ENCODE data around the gene SLC26A8.
A peak's percentile ranks its signal among the peaks of the same experiment; 100 is the strongest.
"Not testable (repeated sequence)": the region's sequence is repeated elsewhere in the genome, so short reads cannot be mapped to it uniquely, and the experiment has no call there.

The SLC26A8 gene

DNA sequence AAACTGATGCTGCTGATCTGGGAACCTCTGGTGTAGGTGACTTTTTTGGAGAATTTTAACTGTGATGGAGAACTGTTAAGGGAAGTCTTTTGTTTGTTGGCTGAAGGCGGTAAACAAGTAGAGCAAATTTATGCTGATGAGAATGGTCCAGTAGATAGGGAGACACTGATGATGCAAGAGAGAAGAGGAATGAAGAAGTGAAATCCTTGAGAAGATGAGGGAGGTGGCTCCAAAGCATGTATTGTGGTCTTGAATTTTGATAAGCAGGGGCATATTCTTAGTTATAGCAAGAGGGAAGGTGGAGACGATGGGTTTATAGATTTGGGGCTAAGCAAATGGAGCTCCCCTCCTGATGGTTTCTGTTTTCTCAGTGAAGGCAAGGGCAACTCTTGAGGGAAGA, 25.1 kb upstream of the SLC26A8 start:
- no peak for DNase-seq

DNA sequence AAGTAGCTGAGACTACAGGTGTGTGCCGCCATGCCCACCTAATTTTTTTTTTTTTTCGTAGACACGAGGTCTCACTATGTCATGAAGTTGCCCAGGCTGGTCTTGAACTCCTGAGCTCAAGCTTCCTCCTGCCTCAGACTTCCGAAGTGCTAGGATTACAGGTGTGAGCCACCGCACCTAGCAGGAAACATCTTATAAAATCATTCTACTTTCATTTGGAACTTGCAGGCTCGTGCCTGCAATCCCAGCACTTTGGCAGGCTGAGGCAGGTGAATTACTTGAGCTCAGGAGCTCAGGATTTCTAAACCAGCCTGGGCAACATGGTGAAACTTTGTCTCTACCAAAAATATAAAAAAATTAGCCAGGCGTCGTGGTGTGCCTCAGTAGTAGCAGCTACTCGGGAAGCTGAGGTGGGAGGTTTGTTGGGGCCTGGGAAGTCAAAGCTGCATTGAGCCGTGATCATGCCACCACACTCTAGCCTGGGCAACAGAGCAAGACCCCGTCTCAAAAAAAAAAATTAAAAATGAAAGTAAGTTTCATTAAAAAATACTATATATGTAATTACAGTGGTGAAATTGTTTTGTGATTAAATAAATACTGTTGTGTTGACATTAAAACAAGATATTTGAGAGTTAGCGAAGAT, 18.3 kb upstream of the SLC26A8 start:
- no peak for DNase-seq

DNA sequence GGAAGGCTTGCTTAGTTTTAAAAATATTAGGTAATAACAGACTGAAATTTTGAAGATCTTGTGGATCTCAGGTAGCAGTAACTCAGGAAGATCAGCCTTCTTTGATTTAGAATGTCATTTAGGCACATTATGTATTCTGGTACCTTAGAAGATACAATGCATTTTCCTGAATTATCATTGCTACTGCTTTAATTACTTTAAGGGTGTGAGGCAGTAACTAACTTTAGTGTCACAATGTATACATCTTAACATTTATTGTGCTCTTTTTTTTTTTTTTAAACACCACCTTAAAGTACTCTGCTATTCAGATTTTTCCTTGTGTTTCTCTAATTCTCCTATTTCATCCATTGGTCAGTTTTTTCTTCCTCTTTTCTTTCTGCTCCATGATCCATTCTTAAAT, 16.5 kb upstream of the SLC26A8 start:
- no peak for DNase-seq

DNA sequence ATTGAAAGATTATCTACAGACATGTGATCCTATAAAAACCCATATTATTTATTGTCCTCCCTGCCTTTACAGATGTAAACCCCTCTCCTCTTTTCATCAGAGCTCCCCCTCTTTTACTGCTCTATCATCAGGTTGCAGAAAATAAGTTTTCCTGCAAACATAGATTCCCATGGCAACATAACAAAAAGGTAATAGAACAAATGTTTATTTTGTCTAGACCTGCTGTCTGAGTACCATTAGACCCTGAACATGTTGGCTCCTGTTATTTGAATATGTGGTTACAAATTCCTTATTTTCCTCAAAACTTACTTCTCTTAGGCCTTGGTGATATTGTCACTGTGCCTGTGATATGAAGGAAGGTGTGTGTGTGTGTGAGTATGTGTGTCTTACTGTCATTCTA, 14.7 kb upstream of the SLC26A8 start:
- DNase-seq: no peak

DNA sequence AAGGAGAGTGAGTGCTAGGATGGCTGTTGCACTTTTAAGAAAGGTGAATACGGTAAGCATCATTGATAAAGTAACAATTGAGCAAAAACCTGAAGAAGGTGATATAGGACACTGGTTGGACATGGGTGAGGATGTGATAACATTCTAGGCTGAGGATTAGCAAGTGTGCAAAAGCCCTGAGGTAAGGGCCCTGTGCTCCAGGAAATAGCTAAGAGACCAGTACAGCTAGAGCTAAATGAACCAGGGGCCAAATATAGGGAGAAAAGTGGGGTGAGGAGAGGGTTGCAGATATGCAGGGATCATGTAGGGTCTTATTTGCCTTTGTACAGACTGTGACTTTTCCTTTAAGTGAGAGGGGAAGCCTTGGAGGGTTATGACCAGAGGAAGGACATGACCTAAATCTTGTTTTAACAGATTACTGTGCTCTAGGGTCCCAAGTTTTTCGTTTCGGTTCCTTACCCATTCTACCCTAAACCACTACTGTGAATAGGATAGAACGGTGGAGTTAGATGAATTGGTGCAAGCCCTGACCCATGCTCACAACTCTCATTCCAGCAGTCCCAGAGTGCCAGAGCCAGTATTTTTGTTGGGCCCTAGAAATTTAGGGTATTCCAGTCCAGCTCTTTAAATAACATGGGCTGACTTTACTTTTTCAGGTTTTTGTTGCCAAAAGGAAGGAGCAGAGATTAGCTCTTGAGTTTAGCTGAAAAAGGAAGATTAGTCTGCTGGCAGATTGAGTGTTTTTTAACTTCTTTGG, 13.9 kb upstream of the SLC26A8 start:
- no peak for DNase-seq

DNA sequence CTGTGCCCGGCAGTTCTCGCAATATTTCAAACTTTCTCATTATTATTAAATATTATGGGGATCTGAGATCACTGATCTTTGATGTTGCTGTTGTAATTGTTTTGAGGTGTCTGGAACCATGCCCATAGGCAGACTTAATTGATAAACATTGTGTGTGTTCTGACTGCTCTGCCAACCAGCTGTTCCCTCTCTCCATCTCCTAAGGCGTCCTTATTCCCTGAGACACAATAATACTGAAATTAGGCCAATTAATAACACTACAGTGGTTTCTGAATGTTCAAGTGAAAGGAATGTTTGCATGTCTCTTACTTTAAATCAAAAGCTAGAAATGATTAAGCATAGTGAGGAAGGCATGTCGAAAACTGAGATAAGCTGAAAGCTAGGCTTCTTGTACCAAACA, 10.8 kb upstream of the SLC26A8 start:
- DNase-seq: peak; percentile 67

DNA sequence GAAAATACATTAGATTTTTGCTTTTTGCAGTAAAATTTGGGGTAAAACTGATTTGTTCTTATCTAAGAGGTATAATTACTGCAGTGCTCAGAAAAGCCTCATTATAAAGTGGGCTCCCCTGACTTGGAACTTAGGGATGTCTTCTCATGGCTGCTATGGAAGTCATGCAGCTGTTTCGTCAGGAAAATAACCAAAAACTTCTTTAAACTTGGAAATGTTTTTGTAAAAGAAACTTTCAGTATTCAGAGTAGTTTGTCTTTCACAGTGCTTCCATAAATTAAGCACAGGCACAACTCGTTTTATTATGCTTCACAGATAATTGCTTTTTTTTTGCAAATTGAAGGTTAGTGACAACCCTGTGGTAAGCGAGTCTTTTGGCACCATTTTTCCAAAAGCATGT, 10.0 kb upstream of the SLC26A8 start:
- DNase-seq: no peak

DNA sequence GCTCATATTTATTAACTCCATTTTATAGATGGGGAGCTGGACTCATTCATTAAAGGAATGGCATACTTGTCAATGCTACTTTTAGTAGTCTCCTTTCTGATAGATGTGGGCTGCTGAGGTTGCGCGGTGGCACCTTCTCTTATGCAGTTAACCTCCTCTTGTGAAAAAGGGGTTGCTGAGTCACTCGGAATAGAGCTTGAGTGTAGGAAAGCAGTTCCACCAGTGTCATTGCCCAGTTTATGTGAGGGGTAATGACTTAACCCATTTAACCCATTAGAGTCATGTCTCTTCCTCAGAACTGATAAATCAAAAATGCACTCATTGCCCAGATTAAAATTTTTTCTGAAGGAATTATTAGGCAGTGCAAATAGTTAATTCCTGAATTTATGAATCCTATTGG, 9.5 kb upstream of the SLC26A8 start:
- no peak for DNase-seq

DNA sequence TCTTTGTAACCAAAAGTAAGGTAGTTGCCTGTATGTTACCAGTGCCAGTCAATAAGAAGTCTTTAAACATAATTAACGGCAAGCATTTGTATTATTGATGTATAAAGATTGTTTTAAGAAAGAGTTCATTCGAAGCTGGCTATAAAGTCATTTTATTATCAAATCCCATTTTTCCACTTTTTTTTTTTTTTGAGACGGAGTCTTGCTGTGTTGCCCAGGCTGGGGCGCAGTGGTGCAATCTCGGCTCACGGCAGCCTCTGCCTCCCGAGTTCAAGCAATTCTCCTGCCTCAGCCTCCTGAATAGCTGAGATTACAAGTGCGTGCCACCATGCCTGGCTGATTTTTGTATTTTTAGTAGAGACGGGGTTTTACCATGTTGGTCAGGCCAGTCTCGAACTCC, 8.7 kb upstream of the SLC26A8 start:
- not testable (repeated sequence) for DNase-seq

DNA sequence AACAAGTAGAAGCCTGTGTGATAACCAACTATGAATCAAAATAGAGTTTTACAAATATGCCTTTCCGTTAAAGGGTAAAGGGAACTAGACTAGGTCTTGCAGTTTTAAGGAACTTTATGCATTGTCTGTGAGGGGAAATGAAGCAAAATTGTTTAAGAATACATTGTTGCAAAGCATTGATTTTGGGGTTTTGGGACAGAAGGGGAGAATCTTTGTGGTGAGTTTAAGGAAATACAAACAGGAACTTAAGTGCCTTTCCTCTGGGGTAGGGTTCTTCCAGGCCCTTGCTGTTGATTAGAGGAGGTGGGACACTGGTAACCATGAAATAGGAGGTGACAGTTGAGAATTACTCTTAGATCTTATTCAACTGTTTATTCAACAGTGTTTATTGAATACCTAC, 7.8 kb upstream of the SLC26A8 start:
- no peak for DNase-seq

DNA sequence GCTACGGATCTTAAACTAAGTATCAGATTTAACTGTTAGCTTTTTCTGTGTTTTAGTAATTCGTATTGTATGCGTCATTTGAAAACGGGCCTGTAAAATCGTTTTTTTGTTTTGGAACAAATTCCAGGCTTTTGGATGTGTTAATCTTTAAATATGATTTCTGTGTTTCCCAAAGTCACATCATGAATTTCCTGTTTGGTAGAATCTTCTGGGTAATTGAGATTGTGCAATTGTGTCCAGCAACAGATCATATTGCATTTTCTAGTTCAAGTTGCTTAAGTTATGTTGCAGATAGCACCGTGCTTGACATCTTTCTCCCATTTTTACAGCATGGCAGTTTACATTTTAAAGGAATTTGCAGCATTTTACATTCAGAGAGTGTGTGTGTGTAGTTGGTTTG, 5.0 kb upstream of the SLC26A8 start:
- DNase-seq: peak; percentile 41

DNA sequence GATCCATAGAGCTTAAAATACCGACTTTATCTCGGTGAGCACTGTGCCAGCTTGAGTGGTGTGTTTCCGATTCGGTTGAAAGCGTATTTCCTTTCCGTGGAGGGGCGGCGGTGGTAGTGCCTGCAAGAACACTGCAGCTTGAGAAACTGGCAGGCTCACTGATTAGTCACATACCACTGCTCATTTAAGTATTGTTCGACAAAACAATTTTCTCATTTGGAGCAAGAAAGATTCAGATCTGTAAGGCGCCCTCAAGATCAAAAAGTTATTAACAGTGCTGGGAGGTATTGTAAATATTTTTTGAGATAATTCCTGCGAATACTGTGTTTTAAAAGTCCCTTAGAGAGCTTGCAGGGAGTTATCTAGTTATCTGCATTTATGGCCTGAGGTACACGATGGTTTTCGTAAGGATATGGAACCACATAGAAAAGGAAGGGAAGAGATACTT, 4.5 kb upstream of the SLC26A8 start:
- DNase-seq: peak; percentile 81

DNA sequence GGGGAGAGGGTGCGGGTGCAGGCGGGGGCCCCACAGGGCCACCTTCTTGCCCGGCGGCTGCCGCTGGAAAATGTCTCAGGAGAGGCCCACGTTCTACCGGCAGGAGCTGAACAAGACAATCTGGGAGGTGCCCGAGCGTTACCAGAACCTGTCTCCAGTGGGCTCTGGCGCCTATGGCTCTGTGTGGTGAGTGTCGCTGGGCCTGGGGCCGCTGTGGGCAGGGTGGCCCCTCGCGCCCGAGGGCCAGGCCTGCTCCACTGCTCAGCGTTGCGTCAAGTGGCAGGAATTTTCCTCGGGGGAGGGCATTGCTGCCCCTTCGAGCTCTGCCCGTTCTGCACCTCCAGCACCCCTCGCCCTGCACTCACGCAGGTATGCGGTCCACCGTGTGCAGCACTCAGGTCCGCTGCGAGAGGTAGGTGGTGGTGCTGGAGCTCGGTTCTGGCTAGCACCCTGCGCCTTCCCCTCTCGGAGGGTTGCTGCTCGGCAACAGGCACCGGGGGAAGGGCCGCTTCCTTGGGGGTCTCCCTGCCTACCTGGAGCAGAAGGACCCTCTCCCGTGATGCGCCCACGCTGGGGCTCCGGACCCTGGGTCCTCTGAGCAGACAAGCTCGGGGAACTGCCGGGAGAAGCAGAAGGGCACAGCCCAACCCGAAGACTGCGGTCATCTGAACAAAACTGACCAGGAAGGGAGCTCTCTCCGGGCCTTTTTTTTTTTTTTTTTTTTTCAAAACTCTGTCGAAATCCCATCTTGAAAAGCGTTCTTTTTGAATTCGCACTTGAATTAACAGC, 3.8 kb upstream of the SLC26A8 start:
- DNase-seq: peak; percentile 78

DNA sequence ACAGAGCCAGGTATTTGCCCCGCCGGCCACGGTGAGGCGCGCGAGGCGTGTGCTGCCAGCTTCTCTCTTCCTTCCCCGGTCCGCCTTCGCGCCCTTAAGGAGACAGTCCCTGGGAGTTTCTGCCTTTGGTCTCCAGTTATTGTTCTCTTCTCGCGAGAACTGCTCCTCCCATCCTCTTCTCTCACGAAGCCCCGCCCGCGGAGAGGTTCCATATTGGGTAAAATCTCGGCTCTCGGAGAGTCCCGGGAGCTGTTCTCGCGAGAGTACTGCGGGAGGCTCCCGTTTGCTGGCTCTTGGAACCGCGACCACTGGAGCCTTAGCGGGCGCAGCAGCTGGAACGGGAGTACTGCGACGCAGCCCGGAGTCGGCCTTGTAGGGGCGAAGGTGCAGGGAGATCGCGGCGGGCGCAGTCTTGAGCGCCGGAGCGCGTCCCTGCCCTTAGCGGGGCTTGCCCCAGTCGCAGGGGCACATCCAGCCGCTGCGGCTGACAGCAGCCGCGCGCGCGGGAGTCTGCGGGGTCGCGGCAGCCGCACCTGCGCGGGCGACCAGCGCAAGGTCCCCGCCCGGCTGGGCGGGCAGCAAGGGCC, 3.2 kb upstream of the SLC26A8 start, which contains the start of gene MAPK14:
TSS of gene MAPK14 (plus strand) at position 308 of the 587 bp plus-strand sequence. CDS start 350 bp downstream, outside the sequence.
- peak; percentile 100 for DNase-seq

DNA sequence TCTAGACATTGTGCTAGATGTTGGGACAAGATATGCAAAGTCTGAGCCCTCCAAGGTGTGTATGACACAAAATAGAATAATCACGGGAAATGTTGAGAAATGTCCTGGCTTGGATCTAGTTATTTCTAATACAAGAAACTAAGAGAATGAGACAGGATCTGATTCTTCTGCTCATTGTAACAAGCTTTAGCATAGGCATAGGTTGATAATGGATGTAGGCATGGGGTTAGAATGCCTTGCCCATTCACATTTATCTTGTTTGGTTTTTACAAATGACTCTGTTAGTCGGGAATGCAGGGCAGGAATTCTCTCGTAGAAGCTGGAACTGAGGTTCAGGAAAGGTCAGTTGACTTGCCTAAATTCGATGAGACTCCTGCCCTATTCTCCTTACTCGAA, 1.5 kb upstream of the SLC26A8 start:
- no peak for DNase-seq

DNA sequence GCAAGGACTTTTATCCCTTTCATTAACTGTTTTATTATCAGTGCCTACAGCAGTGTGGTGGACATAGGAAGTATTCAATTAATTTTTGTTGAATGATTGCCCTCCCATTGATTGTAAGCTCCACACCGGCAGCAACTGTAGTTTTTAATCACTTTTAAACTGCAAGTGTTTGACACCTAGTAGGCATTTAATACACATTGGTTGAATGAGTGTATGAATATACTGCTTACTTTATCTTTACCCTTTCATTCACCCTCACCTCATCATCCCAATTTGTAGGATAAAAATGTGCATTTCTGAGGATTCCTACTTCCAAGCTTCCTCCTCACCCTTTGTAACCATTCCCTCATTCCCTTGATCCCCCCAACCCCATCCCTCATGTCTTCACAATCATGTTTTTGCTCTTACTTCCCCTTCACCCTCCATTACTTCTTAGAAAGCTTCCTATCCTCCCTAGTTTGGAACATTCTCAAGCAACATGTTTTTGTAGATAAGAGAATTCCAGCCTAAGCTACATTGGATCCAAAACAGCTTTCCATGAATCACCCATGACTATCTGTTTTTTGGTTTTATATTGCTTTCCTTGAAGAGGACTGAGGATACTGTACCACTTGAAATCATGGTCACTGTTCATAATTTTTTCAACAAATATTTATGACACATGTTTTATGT, 955 bp upstream of the SLC26A8 start:
- no peak for DNase-seq

DNA sequence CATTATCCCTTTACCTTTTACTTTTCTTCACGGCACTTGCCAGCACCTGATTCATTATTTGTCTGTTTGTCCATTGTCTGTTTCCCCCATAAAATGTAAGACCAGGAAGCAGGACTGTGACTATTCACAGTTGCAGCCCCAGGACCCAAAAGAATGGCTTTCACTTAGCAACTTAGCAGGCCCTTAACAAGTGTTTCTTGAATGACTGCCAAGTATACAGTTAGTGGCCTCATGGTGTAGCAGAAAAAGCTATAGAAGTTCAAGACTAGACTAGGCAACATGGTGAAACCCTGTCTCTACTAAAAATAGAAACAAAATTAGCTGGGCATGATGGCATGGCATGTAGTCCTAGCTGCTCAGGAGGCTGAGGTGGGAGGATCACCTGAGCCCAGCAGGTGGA, 4.3 kb downstream of the SLC26A8 start:
- DNase-seq: no peak

DNA sequence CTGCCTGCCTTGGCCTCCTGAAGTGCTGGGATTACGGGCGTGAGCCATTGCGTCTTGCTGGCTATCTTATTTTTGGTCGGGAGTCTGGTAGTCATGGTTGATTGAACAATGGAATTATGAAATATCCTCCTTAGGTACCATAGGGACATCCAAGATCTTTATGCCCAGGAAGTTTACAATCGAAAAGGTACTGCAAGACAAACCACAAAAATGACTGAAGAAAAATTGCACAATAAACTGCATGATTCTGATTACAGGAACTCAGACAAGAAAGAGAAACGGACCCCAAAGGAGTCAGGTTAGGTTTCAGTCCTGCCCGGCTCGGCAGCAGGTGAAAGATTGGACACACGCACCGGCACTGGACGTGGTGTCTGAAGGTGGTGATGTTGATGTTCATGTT, 5.3 kb downstream of the SLC26A8 start:
- DNase-seq: no peak

DNA sequence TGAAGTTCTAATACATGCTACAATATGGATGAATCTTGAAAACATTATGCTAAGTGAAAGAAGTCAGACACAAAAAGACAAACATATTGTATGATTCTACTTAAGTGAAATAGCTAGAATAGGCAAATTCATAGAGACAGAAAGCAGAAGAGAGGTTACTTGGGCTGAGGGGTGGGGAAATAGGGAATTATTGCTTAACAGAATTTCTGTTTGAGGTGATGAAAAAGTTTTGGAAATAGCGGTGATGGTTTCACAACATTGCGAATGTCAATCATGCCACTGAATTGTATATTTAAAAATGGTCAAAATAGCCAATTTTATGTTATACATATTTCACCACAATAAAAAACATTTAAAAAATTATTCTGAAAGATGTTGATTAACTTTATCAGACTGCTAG, 6.1 kb downstream of the SLC26A8 start:
- DNase-seq: no peak

DNA sequence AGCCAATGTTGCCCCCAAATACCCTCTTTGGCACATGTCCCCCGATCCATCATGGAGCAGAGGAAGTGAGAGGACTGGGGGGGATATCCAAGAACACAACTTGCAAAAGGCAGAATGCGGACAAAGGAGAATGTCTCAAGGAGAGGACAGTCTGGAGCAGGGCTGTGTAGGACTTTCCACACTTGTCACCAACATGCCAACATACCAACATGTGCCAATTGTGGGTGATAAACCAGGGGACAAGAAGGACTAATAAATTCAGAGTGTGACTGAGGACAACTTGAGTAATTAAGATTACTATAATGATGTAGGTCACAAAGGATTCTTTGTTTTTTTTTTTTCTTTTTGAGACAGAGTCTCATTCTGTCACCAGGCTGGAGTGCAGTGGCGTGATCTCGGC, 8.8 kb downstream of the SLC26A8 start:
- DNase-seq: no peak

DNA sequence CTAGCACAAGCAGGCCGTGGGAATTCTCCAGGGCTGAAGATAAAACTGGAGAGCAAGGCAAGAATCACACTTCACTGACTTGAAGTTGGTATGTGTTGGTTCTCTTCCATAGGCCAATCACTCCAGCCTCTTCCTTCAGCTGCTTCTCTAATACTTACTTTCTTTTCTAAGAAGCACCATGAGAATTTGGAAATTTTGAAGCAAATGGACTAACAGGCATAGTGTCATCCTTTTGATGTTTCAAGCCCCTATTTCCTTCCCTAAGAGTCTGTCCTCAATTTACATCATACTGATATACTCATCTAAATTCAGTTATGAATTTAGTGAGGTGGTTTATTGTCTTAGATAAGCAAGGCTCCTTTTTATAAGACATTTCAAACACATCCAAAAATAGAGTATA, 24.0 kb downstream of the SLC26A8 start:
- no peak for DNase-seq

DNA sequence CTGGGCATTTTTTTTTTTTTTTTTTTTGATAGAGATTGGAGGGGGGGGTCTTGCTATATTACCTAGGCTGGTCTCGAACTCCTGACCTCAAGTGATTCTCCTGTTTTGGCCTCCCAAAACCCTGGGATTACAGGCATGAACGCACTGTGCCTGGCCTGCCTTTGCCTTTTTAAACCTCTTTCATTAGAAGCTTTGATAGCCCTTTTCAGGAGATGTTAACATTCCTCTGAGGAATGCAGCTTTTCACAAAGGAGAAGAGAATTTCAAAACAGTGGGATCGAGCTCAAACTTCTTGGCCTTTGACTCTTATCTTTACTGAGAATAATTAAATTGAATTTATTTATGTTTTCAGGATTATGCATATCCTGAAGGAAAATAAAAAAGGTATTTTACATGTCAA, 31.3 kb downstream of the SLC26A8 start:
- DNase-seq: no peak

DNA sequence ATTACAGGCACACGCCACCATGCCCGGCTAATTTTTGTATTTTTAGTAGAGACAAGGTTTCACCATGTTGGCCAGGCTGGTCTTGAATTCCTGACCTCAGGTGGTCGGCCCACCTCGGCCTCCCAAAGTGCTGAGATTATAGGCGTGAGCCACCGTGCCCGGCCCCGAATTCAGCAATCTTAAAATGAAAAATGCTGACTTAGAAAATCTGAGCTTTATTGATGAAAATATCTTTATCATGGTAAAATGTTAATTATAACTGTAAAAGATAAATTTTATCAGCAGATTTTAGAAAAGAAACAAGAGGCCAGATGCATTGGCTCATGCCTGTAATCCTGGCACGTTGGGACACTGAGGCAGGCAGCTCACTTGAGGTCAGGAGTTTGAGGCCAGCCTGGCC, 36.4 kb downstream of the SLC26A8 start:
- not testable (repeated sequence) for DNase-seq

Measured in eye (tissue), 1 donor.